GM12878 (cell line): ENCODE results near the gene SPATA1. TPM values are rescaled to one million over a fixed set of nuclear protein-coding genes. Genes with fewer than 3 reads are reported as not detected.

Source experiments
- BRCA1 ChIP-seq: IDR thresholded peaks from 2 replicates; pipeline ENCODE4 v1.6.1; 2011; ENCODE audit warnings: low read depth, low read length, improper control_type of control experiment
- CBX3 ChIP-seq: fragments of 200-600 bp; sonication (generic); IDR thresholded peaks from 2 replicates; pipeline ENCODE4 v1.6.1; 2016; ENCODE audit warnings: low read depth, borderline replicate concordance
- CHD2 ChIP-seq: IDR thresholded peaks from 2 replicates; pipeline ENCODE4 v1.6.1; 2011; ENCODE audit warnings: low read depth, low read length, improper control_type of control experiment, borderline replicate concordance
- CREM ChIP-seq: IDR thresholded peaks from 2 replicates; pipeline ENCODE4 v1.6.1; 2014; ENCODE audit warnings: antibody characterized with exemption, low read depth
- E2F4 ChIP-seq: IDR thresholded peaks from 2 replicates; pipeline ENCODE4 v1.6.1; 2012; ENCODE audit warnings: low read depth, low read length, improper control_type of control experiment
- EED ChIP-seq: sonication (generic); IDR thresholded peaks from 2 replicates; pipeline ENCODE4 v1.6.1; 2016; ENCODE audit warnings: antibody characterized with exemption, low read depth
- ESRRA ChIP-seq: IDR thresholded peaks from 2 replicates; pipeline ENCODE4 v1.6.1; 2012; ENCODE audit warnings: mild to moderate bottlenecking, low read length, improper control_type of control experiment
- FOXM1 ChIP-seq: IDR thresholded peaks from 2 replicates; pipeline ENCODE4 v1.6.1; 2012; ENCODE audit warnings: low read depth, mild to moderate bottlenecking, inconsistent platforms, low read length, moderate library complexity
- GABPA ChIP-seq: IDR thresholded peaks from 2 replicates; pipeline ENCODE4 v1.6.1; 2014; ENCODE audit warnings: antibody characterized with exemption, low read depth, mild to moderate bottlenecking, inconsistent platforms
- HCFC1 ChIP-seq: fragments of 150-350 bp; IDR thresholded peaks from 2 replicates; pipeline ENCODE4 v1.6.1; 2014; ENCODE audit warnings: low read length
- HDAC2 ChIP-seq: fragments of 200-600 bp; sonication (generic); IDR thresholded peaks from 2 replicates; pipeline ENCODE4 v1.6.1; 2017
- HDGF ChIP-seq: fragments of 450-650 bp; IDR thresholded peaks from 2 replicates; pipeline ENCODE4 v1.6.1; 2016; ENCODE audit warnings: antibody characterized with exemption
- IKZF1 ChIP-seq: fragments of 450-650 bp; conservative IDR thresholded peaks from 2 replicates; pipeline ENCODE4 v1.6.1; 2017; ENCODE audit warnings: antibody characterized with exemption, mild to moderate bottlenecking
- IKZF2 ChIP-seq, 2 experiments: fragments of 450-650 bp; IDR thresholded peaks; 2 replicates each; pipeline ENCODE4 v1.6.1; 2017; ENCODE audit warnings: mild to moderate bottlenecking in 2 of 2, moderate library complexity in 2 of 2
- JUND ChIP-seq: IDR thresholded peaks from 2 replicates; pipeline ENCODE4 v1.6.1; 2012; ENCODE audit warnings: low read depth, mild to moderate bottlenecking, low read length, improper control_type of control experiment, moderate library complexity
- KAT2A ChIP-seq: conservative IDR thresholded peaks from 2 replicates; pipeline ENCODE4 v1.6.1; 2011; ENCODE audit warnings: low read depth, low read length; ENCODE audit not compliant: control insufficient read depth
- KDM1A ChIP-seq: fragments of 200-600 bp; sonication (generic); IDR thresholded peaks from 2 replicates; pipeline ENCODE4 v1.6.1; 2016; ENCODE audit warnings: borderline replicate concordance
- LARP7 ChIP-seq: fragments of 450-650 bp; IDR thresholded peaks from 2 replicates; pipeline ENCODE4 v1.6.1; 2017; ENCODE audit warnings: mild to moderate bottlenecking
- MTA3 ChIP-seq: IDR thresholded peaks from 2 replicates; pipeline ENCODE4 v1.6.1; 2012; ENCODE audit warnings: low read length, inconsistent platforms, borderline replicate concordance
- MXI1 ChIP-seq: fragments of 150-350 bp; IDR thresholded peaks from 2 replicates; pipeline ENCODE4 v1.6.1; 2011; ENCODE audit warnings: low read depth, mild to moderate bottlenecking, inconsistent platforms, low read length, improper control_type of control experiment
- NFIC ChIP-seq: IDR thresholded peaks from 2 replicates; pipeline ENCODE4 v1.6.1; 2012; ENCODE audit warnings: low read depth, mild to moderate bottlenecking, inconsistent platforms, low read length, moderate library complexity
- NR2C1 ChIP-seq: fragments of 450-650 bp; IDR thresholded peaks from 2 replicates; pipeline ENCODE4 v1.6.1; 2017; ENCODE audit warnings: antibody characterized with exemption, mild to moderate bottlenecking, moderate library complexity
- PKNOX1 ChIP-seq: fragments of 450-650 bp; IDR thresholded peaks from 2 replicates; pipeline ENCODE4 v1.6.1; 2016; ENCODE audit warnings: mild to moderate bottlenecking
- PML ChIP-seq: IDR thresholded peaks from 2 replicates; pipeline ENCODE4 v1.6.1; 2012; ENCODE audit warnings: low read length, inconsistent platforms
- POLR2A ChIP-seq: IDR thresholded peaks from 2 replicates; pipeline ENCODE4 v1.6.1; 2011; ENCODE audit warnings: low read depth, mild to moderate bottlenecking, low read length
- RCOR1 ChIP-seq: conservative IDR thresholded peaks from 2 replicates; pipeline ENCODE4 v1.6.1; 2012; ENCODE audit warnings: low read depth, low read length, improper control_type of control experiment
- SMAD1 ChIP-seq: fragments of 450-650 bp; IDR thresholded peaks from 2 replicates; pipeline ENCODE4 v1.6.1; 2018; ENCODE audit warnings: mild to moderate bottlenecking, low read depth; ENCODE audit not compliant: partially characterized antibody
- SMARCA5 ChIP-seq: fragments of 450-650 bp; IDR thresholded peaks from 2 replicates; pipeline ENCODE4 v1.6.1; 2017; ENCODE audit warnings: mild to moderate bottlenecking
- SP1 ChIP-seq: IDR thresholded peaks from one replicate; pipeline ENCODE4 v1.6.1; 2011; ENCODE audit warnings: low read depth, low read length
- SREBF2 ChIP-seq: IDR thresholded peaks from 2 replicates; pipeline ENCODE4 v1.6.1; 2012; ENCODE audit warnings: mild to moderate bottlenecking, low read length
- STAT3 ChIP-seq: IDR thresholded peaks from 2 replicates; pipeline ENCODE4 v1.6.1; 2011; ENCODE audit warnings: low read depth, low read length, improper control_type of control experiment
- SUPT20H ChIP-seq: IDR thresholded peaks from 2 replicates; pipeline ENCODE4 v1.6.1; 2011; ENCODE audit warnings: low read depth, mild to moderate bottlenecking, low read length, moderate library complexity, borderline replicate concordance; ENCODE audit not compliant: control insufficient read depth
- TAF1 ChIP-seq: IDR thresholded peaks from 2 replicates; pipeline ENCODE4 v1.6.1; 2011; ENCODE audit warnings: mild to moderate bottlenecking, low read depth, low read length, borderline replicate concordance
- polyA plus RNA-seq, 11 experiments: library from polyadenylated mRNA; depleted of rRNA in 4 of 11; unstranded in 6 of 11; stranded (reverse) in 5 of 11; fragments of >200 nt; fragmentation: Nextera tagmentation in 4 of 11; fragmentation: Illumina TruSeq in 1 of 11; extraction: Ambion mirVana in 4 of 11; extraction: Trizol in 1 of 11; gene quantifications; 1 replicate in 1 of 11; 2 replicates in 10 of 11; pipeline versions ENCODE4 v1.2.1 to v1.2.3, GENCODE V29; 2011 to 2016; ENCODE audit warnings: inconsistent platforms in 2 of 11, missing spikeins in 2 of 11, low read depth in 1 of 11
- total RNA-seq, 4 experiments: library from RNA; depleted of rRNA in 3 of 4; stranded (reverse); fragments of >200 nt in 3 of 4; fragmentation: Illumina TruSeq in 1 of 4; extraction: Trizol in 1 of 4; gene quantifications; 2 replicates each; pipeline versions ENCODE4 v1.2.1 to v1.2.3, GENCODE V29; 2013 to 2021
- TF ChIP-seq, protein P1 (sequence below): IDR thresholded peaks from 2 replicates; pipeline ENCODE4 v1.6.1; 2012; ENCODE audit warnings: low read depth, low read length, improper control_type of control experiment

Gene SPATA1
- total and polyA plus RNA-seq, 10 of the 15 experiments (the other 5 are each of a cell fraction or from before 2014, with no cell fraction given) = 0.74 to 2.4 (median 1.9) TPM

DNA sequence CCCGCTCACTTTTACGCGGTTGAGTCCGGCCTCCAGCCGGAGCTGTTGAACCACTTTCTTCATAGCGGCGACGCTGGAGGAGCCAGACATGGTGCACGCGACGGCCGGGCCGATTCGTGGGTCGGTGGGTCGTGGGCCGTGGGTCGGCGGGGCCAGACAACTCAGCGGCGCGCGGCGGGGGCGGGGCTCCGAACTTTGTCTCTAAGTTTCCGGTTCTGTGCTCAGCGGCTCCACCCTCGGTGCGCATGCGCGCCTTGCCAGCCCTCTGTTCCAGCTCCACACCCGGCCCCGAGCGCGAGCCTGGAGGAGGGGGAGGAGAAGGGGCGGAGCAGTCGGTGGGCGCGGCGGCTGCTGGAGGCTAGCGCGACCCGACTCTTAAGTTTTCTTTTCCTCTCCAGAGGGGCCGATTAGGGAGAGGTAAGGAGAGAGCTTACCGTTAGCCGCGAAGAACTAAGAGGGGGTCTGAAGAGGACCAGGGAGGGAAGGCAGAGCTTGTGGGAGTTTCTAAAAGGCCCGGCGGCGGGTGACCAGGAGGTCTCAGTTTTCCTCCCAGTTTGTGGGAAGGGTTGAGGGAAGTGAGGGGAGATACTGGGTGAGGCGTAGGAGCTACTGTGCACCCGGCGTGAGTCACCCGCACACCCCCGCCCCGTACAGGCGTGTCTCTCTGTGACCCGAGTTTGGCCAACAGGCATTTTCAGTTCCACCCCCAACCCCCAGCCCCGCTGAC, at the start of gene SPATA1, which contains the start of gene GNG5 (continued):
- TF ChIP-seq HCFC1 (0 out of 2 replicates have a peak, but pooled peaks have one; percentile 32), HDAC2 (no peak), SREBF2 (no peak), SMAD1 (peak; percentile 64), SMARCA5 (peak; percentile 60; the same call in 1 of the 2 replicates), STAT3 (no peak), TAF1 (peak; percentile 58), SP1 (no peak), PML (peak; percentile 86), RCOR1 (no peak), CREM (peak; percentile 35; the same call in 1 of the 2 replicates), GABPA (no peak), BRCA1 (no peak), NFIC (no peak; the same call in 1 of the 2 replicates), FOXM1 (no peak), IKZF2 (IDR thresholded peaks at IDR 0.05) (peak; percentile 91 to 96), SUPT20H (no peak), EED (peak; percentile 87), KDM1A (no peak), KAT2A (no peak), MTA3 (no peak), POLR2A (peak; percentile 85), HDGF (no peak; the same call in 1 of the 2 replicates), NR2C1 (peak; percentile 67), JUND (no peak), CHD2 (no peak), PKNOX1 (no peak), LARP7 (no peak), ESRRA (no peak), E2F4 (no peak), IKZF1 (peak; percentile 93), MXI1 (peak; percentile 59; the same call in 1 of the 2 replicates), CBX3 (no peak)
- TF ChIP-seq, protein P1, sequence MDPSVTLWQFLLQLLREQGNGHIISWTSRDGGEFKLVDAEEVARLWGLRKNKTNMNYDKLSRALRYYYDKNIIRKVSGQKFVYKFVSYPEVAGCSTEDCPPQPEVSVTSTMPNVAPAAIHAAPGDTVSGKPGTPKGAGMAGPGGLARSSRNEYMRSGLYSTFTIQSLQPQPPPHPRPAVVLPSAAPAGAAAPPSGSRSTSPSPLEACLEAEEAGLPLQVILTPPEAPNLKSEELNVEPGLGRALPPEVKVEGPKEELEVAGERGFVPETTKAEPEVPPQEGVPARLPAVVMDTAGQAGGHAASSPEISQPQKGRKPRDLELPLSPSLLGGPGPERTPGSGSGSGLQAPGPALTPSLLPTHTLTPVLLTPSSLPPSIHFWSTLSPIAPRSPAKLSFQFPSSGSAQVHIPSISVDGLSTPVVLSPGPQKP = peak; percentile 50; the same call in 1 of the 2 replicates
